HG02571 (cell line): ENCODE measurements around the gene NUBP1.
"Not testable (repeated sequence)": the region's sequence is repeated elsewhere in the genome, so short reads cannot be mapped to it uniquely, and the experiment has no call there.

ENCODE experiments used
- ATAC-seq: cut with Tn5 transposase; IDR thresholded peaks from one replicate; pipeline ENCODE4 v1.9.1; 2021; ENCODE audit warnings: mild to moderate bottlenecking, moderate library complexity; ENCODE audit not compliant: unreplicated experiment

Gene NUBP1

GRCh38 chr16:10750793-10751192, 7.2 kb downstream of the NUBP1 start:
- no peak for ATAC-seq

- no peak for ATAC-seq
These were observed 7.7 kb downstream of the NUBP1 start for GRCh38 chr16:10751291-10751697.

- no peak for ATAC-seq
These were observed 9.3 kb downstream of the NUBP1 start for GRCh38 chr16:10752843-10753523.

GRCh38 chr16:10753670-10754069, 10.0 kb downstream of the NUBP1 start:
- ATAC-seq: no peak

- no peak for ATAC-seq
These were observed 11.3 kb downstream of the NUBP1 start for GRCh38 chr16:10754941-10755340.

GRCh38 chr16:10756574-10756973, 12.9 kb downstream of the NUBP1 start:
- ATAC-seq: no peak

- no peak for ATAC-seq
These were observed 17.2 kb downstream of the NUBP1 start for GRCh38 chr16:10760858-10761257.

GRCh38 chr16:10761373-10761772, 17.7 kb downstream of the NUBP1 start:
- no peak for ATAC-seq

GRCh38 chr16:10762336-10763016, 18.8 kb downstream of the NUBP1 start:
- no peak for ATAC-seq

- ATAC-seq: no peak
These were observed 19.8 kb downstream of the NUBP1 start for GRCh38 chr16:10763456-10763855.

- ATAC-seq: no peak
These were observed 22.1 kb downstream of the NUBP1 start for GRCh38 chr16:10765772-10766171.

- ATAC-seq: no peak
These were observed 23.5 kb downstream of the NUBP1 start for GRCh38 chr16:10767127-10767526.

GRCh38 chr16:10769381-10769780, 25.7 kb downstream of the NUBP1 start:
- ATAC-seq: no peak

GRCh38 chr16:10770907-10771306, 27.3 kb downstream of the NUBP1 start:
- ATAC-seq: no peak

- ATAC-seq: peak; percentile 65
These were observed 32.6 kb downstream of the NUBP1 start for GRCh38 chr16:10776280-10776679.

GRCh38 chr16:10776923-10777322, 33.3 kb downstream of the NUBP1 start:
- ATAC-seq: not testable (repeated sequence)

GRCh38 chr16:10777356-10777755, 33.7 kb downstream of the NUBP1 start:
- ATAC-seq: no peak

GRCh38 chr16:10779908-10780307, 36.3 kb downstream of the NUBP1 start:
- not testable (repeated sequence) for ATAC-seq

- no peak for ATAC-seq
These were observed 37.0 kb downstream of the NUBP1 start for GRCh38 chr16:10780628-10781027.

- ATAC-seq: no peak
These were observed 39.0 kb downstream of the NUBP1 start for GRCh38 chr16:10782628-10783027.

- no peak for ATAC-seq
These were observed 43.7 kb downstream of the NUBP1 start for GRCh38 chr16:10787304-10787703.

- not testable (repeated sequence) for ATAC-seq
These were observed 45.0 kb downstream of the NUBP1 start for GRCh38 chr16:10788630-10789029.

- ATAC-seq: no peak
These were observed 47.4 kb downstream of the NUBP1 start for GRCh38 chr16:10791048-10791447.
